HG03025 (cell line): ENCODE data around the gene INAVA.
"Not testable (repeated sequence)": the region's sequence is repeated elsewhere in the genome, so short reads cannot be mapped to it uniquely, and the experiment has no call there.

ENCODE experiments used
- ATAC-seq: cut with Tn5 transposase; IDR thresholded peaks from one replicate; pipeline ENCODE4 v1.9.1; 2021; ENCODE audit warnings: mild to moderate bottlenecking, moderate library complexity; ENCODE audit not compliant: unreplicated experiment, low FRiP score

INAVA gene

DNA sequence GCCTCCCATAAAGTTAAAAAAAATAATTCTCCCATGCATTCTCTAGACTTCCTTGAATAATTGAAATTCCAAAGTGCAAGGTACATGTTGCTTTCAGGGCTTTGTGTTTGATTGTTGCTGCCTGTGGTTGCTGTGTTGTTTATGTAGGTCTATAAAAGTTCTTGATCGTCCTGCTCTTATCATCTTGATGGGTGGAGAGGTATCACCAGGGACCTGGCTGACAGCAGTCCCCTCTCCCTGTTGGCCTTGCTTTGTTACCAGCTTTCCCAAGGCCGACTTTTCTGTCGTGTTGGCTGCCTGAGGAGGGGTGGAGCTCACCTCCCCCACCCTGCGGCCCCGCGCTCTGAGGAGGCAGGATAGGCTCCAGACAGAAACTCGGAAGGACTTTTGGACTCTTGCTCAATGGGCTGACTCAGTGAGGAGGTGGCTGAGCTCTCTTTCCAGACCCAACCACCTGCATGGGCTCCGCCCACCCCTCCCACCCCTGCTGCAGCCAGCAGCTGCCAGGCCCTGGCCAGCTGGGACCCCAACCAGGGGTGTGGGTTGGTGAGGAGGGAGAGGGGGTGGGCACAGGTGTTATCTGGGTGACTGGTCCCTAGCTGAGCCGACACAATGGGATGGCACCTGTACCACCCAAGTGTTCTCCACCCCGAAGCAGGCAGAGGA, 2.0 kb downstream of the INAVA start:
- ATAC-seq = no peak

DNA sequence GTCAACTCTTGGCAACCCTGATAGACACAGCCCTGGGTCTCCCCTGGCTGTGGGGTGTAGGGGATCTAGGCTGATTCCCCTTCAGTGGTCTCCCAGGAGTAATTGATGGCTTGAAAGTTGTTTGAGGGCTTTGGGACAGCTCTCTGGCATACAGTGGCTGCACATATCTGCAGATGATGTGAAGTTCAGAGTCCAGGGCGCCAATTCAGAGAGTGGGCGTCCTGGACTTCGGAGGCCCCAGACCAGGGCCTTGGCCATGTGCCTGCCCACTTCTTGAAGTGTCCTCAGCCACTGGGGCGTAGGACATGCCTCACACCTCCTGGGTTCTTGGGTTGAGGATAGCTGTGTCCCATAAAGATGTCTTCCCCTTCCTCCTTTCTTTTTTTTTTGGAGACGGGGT, 2.6 kb downstream of the INAVA start:
- no peak for ATAC-seq

DNA sequence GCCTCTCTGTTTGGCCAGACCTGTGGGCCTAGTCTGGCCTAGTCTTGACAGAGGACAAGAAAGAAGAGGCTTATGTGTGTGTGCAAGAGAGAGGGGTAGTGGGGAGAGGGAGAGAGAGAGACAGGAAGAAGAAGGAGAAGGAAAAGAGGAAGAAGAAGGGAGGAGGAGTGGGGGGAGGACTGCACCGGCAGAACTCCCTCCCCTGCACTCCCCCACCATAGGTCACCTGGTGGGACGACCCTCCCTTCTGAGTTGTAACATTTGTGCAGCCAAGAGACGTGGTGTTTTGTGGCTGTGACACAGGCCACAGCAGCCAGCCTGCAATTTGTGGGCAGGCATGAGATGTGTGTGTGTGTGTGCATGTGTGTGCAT, 4.3 kb downstream of the INAVA start:
- ATAC-seq = no peak

DNA sequence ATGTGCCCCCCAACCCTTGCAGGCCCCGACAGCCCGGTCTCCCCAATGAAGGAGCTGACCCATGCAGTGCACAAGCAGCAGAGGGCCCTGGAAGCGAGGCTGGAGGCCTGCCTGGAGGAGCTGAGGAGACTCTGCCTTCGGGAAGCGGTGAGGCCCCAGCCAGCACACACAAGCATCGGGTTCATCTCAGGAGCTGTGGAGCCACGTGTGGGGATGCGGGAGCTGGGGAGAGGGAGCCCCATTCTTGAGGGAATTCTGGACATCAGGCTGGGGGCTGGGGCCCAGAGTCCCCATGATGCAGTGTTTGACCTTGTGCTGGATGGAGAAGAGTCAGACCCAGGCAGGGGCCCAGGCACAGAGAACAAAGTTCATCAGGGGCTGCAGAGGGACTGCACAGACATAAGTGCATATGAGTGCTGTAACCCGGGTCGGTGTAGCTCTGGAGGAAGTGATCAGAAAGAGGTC, 4.8 kb downstream of the INAVA start:
- no peak for ATAC-seq

DNA sequence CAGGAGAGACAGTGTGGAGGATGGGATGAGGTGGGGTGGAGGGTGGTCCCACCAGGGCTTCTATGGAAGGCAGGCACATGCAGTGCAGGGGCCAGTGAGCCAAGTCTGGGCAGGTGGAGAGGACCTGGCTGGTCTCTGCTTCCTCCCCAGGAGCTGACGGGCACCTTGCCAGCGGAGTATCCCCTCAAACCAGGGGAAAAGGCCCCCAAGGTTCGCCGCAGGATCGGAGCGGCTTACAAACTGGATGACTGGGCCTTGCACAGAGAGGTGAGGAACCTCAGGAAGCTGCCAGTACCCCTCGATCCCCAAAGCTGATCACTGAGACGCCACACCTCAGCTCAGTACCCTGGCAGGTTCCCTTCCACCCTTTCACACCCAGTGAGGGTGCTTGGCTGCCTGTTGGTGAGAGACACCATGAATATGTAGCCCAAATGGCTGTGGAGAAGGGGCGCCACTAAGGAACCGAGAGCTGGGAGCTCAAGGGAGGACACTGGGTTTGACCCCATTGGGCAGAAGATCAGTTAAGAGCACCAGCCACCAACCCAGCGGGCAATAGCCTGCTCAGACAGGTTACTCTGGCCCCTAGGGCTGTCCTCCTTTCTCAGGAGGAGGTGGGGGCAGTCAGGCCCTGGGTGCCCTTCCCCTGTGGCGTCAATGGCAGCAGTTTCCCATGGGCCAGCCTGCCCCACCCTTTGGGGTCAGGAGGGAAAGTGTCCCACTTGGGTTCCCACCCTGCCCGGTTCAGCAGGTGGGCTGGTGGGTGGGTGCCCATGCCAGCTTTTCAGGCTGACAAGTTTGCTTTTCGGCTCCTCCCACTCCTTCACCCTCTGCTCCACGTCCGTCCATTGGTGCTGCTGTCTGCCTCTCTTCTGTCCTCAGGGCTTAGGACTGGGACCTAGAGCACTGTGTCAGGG, 5.5 kb downstream of the INAVA start:
- ATAC-seq = no peak

DNA sequence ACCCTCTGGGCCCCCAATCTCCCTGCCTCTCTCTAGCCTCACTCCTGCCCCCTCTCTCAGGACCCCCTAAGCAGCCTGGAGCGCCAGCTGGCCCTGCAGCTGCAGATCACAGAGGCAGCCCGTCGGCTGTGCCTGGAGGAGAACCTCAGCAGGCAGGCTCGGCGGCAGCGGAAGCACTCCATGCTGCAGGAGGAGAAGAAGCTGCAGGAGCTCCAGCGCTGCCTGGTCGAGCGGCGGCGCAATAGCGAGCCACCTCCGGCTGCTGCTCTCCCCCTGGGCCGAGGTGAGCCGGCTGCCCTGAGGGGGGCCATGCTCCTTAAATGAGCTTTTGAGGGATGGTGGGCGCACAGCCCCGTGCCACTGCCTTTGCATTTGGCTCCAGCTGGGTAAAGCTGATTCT, 6.2 kb downstream of the INAVA start:
- ATAC-seq = no peak

DNA sequence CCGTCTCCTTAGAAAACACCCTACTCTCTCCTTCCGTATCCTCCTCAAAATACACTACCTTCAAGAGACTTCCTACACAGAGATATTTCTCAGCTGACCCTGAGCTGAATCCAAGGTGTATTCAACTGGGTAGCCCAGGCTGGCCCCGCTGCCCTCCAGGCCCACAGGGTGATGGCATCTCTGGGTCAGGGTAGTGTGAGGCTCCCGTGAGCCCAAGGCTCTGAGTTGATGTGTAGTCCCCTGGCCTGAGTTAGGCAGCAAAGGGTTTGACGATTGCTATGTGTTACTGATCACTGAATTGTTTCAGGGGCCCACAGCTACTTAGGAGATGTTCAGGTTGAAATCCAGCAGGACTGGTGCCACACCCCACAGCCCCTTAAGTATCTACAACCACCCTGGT, 6.7 kb downstream of the INAVA start:
- ATAC-seq = no peak

DNA sequence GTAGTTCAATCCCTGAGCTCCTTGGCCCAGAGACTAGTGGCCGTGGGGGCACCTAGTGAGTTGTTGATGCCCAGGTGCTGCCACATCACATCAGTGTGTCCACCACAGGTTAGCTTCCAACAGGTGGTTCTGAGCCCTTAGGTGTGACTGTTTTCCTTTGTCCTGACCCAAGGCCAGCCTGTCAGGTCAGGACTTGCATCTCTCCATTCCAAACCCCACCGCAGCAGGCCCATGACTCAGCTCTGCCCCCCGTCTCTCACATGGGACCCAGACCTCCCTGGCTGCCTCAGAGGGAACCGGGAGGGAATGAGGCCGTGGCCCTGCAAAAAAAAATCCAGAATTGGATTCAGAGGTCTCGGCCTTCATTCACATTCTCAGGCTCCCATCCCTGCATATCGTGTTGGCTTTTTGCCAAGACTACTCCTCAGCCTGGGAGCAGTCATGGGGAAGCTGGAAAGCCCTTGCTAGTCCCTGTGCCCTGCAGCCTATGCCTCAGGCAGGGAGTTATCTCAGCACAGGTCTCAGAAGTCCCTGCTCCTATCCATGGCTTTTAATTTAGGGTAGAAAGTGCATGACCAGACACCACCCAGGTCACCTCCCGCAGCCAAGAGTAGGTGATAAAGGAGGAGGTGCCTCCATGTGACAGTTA, 7.2 kb downstream of the INAVA start:
- ATAC-seq = no peak

DNA sequence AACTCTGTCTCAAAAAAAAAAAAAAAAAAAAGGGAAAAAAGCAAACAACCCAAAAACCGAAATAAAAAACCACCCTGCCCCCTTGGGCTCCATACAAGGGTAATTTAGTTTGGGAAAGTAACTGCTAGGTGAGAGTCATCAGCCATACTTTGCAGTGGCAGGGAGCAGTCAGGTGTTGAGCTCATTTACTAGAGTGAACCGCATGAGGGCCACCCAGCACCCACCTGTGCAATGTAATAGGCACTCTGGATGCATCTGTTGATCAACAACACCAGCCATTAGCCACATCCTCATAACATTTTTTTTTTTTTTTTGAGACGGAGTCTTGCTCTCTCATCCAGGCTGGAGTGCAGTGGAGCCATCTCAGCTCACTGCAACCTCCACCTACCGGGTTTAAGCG, 9.1 kb downstream of the INAVA start:
- no peak for ATAC-seq

DNA sequence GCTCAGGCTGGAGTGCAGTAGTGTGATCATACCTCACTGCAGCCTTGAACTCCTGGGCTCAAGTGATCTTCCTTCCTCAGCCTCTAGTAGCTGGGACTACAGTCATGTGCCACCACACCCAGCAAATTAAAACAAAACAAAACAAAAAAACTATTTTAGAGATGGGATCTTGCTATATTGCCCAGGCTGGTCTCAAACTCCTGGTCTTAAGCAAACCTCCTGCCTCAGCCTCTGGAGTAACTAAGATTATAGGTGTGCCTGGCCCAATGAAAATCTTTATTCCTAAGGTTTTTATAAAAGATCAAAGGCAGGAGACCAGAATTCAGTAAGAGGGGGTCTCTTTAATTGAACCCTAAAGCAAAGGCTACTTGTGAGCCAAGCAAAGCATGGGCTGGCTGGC, 10.1 kb downstream of the INAVA start:
- ATAC-seq = no peak

DNA sequence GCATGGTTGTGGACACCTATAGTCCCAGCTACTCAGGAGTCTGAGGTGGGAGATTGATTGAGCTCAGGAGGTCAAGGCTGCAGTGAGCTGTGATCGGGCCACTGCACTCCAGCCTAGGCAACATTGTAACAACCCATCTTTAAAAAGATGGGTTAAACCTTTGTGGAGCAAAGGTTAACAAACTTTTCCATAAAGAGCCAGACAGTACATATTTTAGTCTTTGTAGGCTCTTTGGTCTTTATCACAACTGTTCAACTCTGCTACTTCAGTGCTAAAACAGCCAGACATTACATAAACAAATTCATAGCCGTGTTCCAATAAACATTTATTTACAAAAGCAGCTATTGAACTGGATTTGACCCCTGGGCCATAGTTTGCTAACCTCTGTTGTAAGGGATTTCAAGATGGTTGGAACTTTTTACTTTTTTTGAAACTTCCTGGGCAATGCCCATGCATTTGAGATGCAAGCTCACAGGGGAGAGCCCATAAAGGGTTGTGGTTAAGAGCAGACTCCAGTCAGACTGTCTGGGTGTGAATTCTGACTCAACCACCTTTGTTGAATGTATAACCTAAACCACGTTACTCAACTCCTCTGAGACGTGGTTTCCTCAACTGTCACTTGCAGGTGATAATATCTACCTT, 10.8 kb downstream of the INAVA start:
- no peak for ATAC-seq

DNA sequence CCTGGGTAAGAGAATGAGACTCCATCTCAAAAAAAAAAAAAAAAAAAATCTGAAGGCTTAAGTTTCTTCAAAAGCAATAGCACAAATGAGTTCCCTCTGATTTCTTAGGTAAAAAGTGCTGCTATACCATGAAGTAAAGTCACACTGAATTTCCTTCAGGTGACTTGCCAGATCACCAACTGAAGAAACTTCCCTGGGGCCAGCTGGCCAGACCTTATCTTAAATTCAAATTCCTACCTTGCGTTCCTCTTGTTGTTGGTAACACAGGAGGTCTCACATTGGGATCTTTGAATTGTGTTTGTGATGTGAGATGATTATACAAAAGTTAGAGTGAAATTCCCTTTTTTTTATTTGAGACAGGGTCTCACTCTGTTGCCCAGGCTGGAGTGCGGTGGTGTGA, 11.8 kb downstream of the INAVA start:
- ATAC-seq = no peak

DNA sequence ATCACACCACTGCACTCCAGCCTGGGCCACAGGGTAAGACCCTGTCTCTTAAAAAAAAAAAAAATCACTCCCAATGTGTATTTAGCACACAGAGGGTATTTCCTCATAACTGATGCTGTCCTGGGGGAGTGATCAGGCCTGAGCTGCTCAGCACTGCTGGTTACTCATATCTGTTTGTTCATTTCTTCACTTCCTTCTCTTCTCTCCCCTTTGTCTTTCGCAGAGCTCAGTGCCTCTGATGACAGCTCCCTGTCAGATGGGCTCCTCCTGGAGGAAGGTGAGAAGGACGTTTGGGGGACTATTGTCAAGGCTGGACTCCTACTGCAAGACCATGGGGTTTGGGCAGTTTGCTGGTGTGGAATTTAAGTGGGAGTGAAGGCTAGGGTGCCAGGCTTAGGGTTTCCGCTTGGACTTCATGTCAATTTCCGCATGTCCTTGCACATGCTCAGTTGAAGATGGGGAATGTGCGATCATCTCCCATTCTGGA, 13.0 kb downstream of the INAVA start:
- peak; percentile 59 for ATAC-seq

DNA sequence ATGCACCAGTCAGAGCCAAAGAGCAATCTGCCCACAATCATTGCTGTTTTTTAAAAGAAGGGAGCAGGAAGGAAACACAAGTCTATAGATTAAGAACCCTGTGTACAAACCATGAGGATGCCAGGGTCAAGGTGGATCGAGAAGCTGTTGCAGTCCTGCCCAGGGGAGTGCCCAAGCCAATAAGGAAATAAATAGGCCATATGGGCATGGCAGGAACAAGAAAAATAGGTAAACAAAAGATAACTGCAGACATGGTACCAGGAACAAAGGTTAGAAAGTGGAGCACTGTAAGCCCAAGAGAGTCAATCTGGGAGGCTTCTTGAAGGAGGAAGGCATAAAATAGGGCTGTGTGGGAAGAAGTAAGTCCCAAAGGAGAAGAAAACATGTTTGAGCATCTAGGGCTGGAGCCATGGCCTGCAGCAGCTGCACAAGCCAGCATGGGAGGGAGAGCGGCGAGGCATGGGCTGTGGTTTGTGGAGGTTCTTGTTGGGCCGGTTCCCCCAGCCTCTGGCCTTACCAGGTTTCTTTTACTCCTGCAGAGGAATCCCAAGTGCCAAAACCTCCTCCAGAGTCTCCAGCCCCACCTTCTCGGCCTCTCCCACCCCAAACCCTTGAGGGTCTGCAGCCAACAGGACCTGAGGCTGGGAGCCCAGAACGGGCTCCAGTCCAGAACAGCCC, 13.6 kb downstream of the INAVA start:
- ATAC-seq = no peak

DNA sequence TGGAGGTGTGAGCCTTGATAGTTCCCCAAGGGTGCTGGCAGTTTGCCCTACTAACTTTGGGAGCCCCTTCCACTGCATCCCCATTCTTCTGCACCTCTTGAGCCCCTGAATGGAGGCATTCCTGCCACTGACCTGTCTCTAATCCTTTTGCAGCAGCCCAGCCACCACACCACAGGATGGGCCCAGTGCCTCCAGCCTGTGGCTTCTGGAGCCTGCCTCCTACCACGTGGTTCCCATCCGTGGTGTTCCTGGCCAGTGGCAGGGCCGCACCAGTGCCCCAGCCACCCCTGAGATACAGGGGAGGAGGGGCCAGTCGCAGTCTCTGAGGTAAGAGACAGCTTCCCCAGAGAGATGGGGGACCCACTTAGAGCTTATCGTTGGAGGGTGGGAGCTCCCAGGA, 14.4 kb downstream of the INAVA start:
- ATAC-seq = no peak

DNA sequence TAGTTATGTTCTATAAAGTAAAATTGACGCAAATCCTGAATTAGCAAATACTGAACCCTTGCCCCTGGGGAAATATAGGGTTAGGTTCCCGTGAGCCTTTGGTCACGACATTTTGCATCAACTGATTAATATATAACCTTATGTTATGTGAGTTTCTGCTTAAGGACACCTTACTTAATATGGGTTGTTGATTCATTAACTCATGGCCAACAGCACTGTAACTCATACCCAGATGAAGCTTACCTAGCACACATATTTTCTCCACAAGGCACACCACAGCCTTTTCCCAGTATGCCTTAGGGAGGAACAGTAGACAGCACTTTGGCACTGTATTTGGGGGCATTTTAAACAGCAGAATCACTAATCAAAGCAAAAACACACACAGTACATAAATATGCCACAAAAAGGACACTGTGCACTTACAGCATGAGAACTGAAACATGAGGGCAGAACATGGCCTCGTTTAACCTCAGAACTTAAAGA, 15.1 kb downstream of the INAVA start:
- ATAC-seq = no peak

DNA sequence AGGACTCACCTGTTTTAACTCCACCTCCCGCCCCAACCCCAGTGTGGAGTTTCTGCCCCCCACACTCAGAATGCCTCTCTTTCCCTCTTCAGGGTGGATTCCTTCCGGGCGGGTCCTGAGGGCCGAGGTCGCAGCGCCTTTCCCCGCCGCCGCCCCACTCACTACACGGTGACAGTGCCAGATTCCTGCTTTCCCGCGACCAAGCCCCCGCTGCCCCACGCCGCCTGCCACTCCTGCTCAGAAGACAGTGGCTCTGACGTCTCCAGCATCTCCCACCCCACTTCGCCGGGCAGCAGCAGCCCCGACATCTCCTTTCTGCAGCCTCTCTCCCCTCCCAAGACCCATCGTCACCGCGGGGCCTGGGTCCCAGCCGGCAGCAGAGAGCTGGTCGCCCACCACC, 16.7 kb downstream of the INAVA start:
- ATAC-seq = no peak

DNA sequence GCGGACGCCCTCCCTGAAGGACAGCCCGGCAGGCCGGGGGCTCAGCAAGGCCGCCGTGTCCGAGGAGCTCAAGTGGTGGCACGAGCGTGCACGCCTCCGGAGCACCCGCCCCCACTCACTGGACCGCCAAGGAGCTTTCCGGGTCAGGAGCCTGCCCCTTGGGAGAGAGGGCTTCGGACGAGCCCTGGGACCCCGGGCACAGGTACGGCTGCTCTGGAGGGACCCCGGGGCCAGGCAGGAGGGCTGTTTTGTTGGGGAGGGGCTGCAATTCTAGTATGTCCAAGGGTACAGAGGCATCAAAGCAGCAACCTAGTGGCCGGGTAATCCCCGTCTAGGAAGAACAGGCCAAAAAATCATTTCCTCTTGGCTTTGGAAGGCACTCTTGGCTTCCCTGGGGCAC, 17.2 kb downstream of the INAVA start:
- ATAC-seq = not testable (repeated sequence)

DNA sequence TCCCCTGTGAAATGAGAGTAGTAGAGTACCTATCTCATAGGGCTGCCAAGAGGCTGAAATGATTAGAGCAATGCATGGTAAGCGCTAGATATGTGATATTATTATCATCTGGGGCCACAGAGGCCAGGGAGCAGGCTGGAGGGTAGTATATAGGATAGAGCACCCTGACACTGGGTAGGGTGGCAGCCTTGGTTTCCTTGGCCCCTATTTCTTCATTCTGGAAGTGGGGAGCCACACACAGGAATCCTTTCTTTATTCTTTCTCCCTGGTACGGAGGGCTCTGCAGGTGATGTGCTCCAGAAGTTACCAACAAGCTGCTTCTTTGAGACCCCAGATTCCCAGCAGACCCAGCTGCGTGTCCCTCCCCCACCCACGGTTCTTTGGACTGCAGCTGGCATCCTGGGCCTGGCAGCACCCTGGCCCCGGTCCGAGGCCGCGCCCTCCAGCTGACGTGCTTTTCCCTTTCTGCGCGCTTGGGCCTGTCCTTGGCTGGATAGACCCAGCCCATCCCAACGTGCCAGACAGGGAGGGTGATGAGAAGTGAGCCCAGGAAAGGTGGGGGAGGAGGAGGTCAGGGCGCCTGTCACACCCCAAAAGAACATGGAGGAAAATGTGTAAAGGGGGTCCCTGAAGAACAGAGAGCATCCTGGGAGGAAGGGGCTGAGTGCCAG, 18.2 kb downstream of the INAVA start:
- no peak for ATAC-seq

DNA sequence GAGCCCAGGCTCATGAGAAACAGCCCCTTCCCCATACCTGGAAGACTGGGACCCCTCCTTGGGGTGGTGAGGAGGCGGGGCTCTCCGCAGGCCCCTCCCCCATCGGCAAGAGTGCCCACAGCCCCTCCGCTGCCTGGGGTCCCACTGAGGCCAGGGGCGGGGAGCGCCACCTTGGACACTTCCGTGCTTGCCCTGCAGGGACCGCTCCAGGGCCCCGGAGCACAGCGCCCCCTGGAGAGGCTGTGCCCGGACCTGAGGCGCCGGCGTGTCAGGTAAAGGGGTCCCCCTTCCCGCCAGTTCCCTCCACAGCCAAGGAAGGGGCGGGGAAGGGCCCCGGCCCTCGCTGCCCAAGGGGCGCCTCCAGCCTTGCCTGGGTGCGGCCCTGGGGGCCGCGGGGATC, 21.5 kb downstream of the INAVA start:
- ATAC-seq = no peak
